HL-60/S4 (cell line): Measurements from ENCODE around the gene FSTL5.
"Not testable (repeated sequence)": the region's sequence is repeated elsewhere in the genome, so short reads cannot be mapped to it uniquely, and the experiment has no call there.

Experiments
- in situ Hi-C: fragments of 300-500 bp; cut with MboI; formaldehyde crosslinking; loops from 2 replicates; pipeline ENCODE4 v1.14.3; 2022; ENCODE audit warnings: low sequenced_read_pairs

Gene FSTL5

GRCh38 chr4:162104459-162105124, 59.2 kb downstream of the FSTL5 start:
- in situ Hi-C loops, result no loop called here

- in situ Hi-C loops, result not testable (repeated sequence)
These were observed 59.9 kb downstream of the FSTL5 start for GRCh38 chr4:162103908-162104307.

GRCh38 chr4:162102713-162103112, 61.1 kb downstream of the FSTL5 start:
- in situ Hi-C loops, result no loop called here

DNA sequence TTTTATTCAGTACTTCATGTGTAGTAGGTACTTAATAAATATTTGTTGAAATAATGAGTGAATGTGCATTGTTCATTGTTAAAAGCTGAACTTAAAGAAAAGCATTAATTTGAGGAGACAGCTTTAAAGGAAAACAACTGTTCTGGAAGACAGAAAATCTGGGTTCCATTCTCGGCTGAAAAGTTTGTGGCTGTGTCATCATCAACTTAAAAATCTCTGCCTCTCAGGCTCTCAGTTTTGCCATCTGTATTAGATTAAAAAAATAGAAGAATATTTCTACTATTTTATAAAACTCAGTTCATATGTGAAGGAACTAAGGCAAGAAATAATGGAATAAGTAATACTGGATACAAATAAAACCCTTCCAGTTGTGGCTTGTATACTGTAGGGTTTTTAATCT, 62.5 kb downstream of the FSTL5 start:
- in situ Hi-C loops, result no loop called here

DNA sequence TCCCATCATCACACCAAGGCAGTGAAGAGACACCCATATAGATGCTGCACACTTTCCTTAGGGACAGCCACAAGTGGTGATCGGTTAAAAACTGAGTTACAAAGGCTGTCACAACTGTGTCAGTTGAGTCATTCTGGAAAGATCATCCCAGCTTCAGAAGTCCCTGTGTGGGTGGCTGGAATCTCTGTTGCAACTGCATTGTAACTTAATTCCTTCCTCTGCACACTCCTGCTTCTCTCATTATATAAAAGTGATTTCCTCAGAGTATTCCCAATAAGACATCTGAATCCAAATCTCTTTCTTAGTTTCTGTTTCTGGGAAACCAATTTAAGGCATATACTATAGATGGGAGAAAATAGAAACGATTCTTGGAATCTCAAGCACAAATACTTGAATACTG, 88.1 kb downstream of the FSTL5 start:
- in situ Hi-C loops, result no loop called here

DNA sequence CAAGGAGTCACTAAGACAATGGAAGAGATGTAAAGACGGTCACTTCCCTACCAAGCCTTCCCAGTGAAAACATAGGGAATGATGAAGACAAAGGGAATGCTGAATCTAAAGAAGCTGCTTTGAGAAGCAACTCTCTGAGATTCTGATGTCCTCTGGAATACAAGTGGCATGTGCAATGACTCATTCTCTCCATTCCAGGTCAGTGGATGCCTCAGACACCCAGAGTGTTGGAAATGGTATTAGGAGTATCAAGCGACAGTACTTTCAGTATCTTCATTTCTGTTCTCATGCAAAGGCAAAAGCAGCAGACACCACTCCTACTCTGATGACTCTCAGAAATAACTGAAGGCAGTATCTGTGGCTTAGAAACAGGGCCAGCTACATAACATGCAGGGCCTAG, 102.6 kb downstream of the FSTL5 start:
- in situ Hi-C loops, result no loop called here

- in situ Hi-C loops, result no loop called here
These were observed 104.1 kb downstream of the FSTL5 start for GRCh38 chr4:162059656-162060055.

- in situ Hi-C loops, result no loop called here
These were observed 106.8 kb downstream of the FSTL5 start for GRCh38 chr4:162056990-162057389.

- in situ Hi-C loops, result no loop called here
These were observed 117.7 kb downstream of the FSTL5 start for GRCh38 chr4:162046135-162046534.

- in situ Hi-C loops, result no loop called here
These were observed 125.7 kb downstream of the FSTL5 start for GRCh38 chr4:162038112-162038511.

- in situ Hi-C loops, result no loop called here
These were observed 145.9 kb downstream of the FSTL5 start for GRCh38 chr4:162017863-162018262.

DNA sequence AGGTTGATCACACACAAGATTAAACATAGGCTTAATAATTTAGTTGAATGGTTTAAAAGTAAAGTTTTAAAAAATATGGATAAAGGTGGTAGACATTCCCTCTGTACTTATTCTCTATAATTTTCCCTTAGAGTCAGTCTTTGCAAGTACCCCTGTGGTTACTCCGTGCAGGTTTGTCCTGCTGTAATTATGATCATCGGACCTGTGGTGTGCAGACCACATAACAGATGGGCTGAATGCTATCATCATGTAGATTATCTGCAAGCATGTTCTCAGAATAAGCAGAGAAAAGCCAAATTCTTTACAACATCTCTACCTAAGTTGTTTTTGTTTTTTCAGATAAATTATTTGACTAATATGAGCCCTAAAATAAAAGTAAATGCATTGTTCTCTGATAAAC, 146.8 kb downstream of the FSTL5 start:
- in situ Hi-C loops, result no loop called here

- in situ Hi-C loops, result no loop called here
These were observed 147.6 kb downstream of the FSTL5 start for GRCh38 chr4:162016219-162016618.

GRCh38 chr4:162015090-162015489, 148.7 kb downstream of the FSTL5 start:
- in situ Hi-C loops, result no loop called here

DNA sequence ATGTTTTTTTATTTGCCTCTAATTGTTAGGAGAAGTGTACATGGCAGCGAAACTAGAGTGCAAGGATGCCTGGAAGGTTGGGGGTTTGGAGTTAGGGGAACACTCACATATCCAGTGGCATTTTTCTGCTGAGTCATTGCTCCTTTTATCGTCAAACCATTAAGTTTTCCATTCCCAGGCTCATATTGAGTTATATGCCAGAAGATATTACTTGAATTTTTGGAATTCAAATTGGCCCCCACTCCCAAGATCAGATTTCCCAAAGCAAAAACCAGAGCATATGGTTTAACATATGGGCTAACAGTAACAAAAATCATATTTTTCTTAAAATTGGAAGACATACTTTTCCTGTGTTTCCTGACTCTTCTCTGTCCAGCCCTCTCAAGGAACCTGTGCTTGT, 152.7 kb downstream of the FSTL5 start:
- in situ Hi-C loops, result no loop called here

DNA sequence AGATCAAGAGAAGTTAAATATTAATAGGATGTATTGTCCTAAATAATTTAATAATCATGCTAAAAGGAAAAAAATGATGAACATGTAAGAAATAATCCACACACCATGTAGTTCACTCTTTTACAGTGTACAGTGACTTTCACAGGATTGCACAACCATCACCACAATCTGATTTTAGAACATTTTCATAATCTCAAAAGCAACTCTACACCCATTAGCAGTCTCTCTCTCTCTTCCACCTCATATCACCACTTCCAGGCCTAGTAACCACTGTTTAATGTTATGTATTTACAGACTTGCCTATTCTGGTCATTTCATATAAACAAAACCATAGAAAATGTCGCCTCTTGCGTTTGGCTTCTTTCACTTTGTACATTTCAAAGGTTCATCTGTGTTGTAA, 153.4 kb downstream of the FSTL5 start:
- in situ Hi-C loops, result no loop called here

DNA sequence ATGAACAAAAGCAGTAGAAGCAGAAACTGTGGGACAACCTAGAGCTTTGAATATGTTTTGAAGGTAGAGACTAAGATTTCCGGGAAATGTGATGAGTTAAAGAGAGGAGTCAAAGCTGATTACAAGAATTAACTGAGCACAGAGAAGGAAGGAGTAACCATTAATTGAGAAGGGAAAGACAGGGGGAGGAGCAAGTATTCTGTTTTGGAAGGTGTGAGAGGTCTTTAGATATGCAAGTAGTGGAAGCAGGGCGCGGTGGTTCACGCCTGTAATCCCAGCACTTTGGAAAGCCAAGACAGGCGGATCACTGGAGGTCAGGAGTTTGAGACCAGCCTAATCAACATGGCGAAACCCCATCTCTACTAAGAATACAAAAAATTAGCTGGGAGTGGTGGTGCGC, 171.5 kb downstream of the FSTL5 start:
- in situ Hi-C loops, result no loop called here

DNA sequence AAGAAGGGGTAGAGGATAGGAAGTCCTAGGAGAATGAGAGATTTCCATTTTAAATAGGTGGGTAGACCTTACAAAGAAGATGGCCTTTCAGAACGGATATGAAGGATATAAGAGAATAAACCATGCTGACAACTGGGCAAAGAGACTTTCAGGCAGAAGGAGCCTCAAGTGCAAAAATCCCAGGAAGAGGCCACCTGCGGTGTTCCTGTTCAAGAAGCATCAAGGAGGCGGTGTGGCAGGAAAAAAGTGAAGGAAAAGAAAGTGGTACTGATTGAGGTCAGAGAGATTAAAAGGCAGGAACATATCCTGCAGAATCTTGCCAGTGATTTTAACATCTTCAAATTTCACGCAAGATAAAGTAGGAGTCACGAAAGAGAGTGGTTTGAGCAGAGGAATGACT, 172.0 kb downstream of the FSTL5 start:
- in situ Hi-C loops, result no loop called here

- in situ Hi-C loops, result no loop called here
These were observed 173.1 kb downstream of the FSTL5 start for GRCh38 chr4:161990721-161991120.

GRCh38 chr4:161988946-161989345, 174.9 kb downstream of the FSTL5 start:
- in situ Hi-C loops, result no loop called here

GRCh38 chr4:161987611-161988010, 176.2 kb downstream of the FSTL5 start:
- in situ Hi-C loops, result no loop called here

DNA sequence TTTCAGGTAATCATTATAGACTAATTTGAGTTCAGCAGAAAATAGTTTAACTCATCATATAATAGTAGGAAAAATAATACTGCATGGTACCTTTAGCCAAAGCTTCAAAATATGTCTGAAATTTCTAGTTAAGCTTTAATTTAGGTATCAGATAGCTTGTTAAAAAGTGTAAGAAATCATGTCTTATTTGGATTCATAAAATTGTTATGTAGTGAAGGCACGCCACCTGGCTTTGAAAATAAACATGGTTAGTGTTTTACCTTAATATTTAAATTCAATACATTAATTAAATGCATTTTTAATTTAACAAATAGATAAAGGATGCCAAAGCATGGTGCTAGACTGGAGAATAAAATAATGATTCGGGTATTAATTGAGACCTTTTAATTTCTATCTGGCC, 211.4 kb downstream of the FSTL5 start:
- in situ Hi-C loops, result no loop called here

GRCh38 chr4:161949946-161950725, 213.7 kb downstream of the FSTL5 start:
- in situ Hi-C loops, result no loop called here
